22Rv1 (cell line): ENCODE data around the gene RTN4R.

Experiments used
- ZFX ChIP-seq: fragments of 450-650 bp; IDR thresholded peaks from 2 replicates; pipeline ENCODE4 v1.6.1; 2017; ENCODE audit warnings: antibody characterized with exemption, borderline replicate concordance
- TF ChIP-seq, protein P1 (sequence below): fragments of 450-650 bp; IDR thresholded peaks from 2 replicates; pipeline ENCODE4 v1.5.1; 2017; ENCODE audit warnings: mild to moderate bottlenecking

DNA sequence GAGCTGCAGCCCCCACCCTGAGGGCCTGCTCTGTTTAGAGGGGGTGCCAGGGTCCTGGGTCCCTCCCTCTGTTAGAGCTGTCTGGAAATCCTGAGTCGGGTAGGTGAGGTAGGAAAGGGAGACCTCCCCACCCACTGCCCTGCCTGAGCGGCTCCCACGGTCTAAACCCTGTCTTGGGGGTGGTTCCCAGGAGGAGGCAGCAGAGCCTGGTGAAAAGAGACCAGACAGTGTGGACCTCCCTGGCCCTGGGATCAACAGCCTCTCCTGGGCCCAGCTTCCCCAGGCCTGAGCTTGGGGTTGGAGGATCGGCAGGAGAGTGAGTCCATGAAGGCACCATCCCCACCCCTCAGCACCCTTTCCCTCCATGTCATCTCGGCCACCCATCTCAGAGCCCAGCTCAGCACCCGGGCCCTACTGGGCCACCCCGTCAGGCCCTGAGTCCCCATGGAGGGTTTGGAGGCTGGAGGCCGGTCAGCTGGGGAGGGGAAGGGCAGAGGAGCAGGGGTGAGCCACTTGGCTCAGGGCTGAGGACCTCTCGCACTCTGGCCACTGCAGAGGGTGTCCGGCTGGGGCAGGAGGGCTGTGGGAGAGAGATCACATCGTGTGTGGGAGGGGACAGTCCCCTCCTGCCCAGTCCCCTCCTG is 37.2 kb downstream of the RTN4R start:
- TF ChIP-seq, protein P1, sequence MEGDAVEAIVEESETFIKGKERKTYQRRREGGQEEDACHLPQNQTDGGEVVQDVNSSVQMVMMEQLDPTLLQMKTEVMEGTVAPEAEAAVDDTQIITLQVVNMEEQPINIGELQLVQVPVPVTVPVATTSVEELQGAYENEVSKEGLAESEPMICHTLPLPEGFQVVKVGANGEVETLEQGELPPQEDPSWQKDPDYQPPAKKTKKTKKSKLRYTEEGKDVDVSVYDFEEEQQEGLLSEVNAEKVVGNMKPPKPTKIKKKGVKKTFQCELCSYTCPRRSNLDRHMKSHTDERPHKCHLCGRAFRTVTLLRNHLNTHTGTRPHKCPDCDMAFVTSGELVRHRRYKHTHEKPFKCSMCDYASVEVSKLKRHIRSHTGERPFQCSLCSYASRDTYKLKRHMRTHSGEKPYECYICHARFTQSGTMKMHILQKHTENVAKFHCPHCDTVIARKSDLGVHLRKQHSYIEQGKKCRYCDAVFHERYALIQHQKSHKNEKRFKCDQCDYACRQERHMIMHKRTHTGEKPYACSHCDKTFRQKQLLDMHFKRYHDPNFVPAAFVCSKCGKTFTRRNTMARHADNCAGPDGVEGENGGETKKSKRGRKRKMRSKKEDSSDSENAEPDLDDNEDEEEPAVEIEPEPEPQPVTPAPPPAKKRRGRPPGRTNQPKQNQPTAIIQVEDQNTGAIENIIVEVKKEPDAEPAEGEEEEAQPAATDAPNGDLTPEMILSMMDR: no peak
- TF ChIP-seq ZFX: no peak
